Stimulated activated memory B cell treated with anti-CD40 and anti-IgM and Interleukin-4, amounts not matched to agents 10 μg/mL and 1 μg/mL and 100 μg/mL, for 72 hours (primary cell): ENCODE data around the gene TENM4.
A peak's percentile ranks its signal among the peaks of the same experiment; 100 is the strongest.

Experiments used
- ATAC-seq: fragments of 150-1000 bp; cut with Tn5 transposase; 2 replicates; pipeline ENCODE4 v1.10.0; 2021
- H3K27ac Mint-ChIP-seq: one replicate; pipeline ENCODE4 v1.8.0; 2022; ENCODE audit warnings: mild to moderate bottlenecking, mixed read lengths
- H3K27me3 Mint-ChIP-seq: one replicate; pipeline ENCODE4 v1.8.0; 2022; ENCODE audit warnings: mixed read lengths
- H3K36me3 Mint-ChIP-seq: one replicate; pipeline ENCODE4 v1.8.0; 2022; ENCODE audit warnings: mixed read lengths
- H3K4me1 Mint-ChIP-seq: one replicate; pipeline ENCODE4 v1.8.0; 2022; ENCODE audit warnings: mixed read lengths
- H3K4me3 Mint-ChIP-seq: one replicate; pipeline ENCODE4 v1.8.0; 2022; ENCODE audit warnings: mild to moderate bottlenecking, moderate library complexity, mixed read lengths
- H3K9me3 Mint-ChIP-seq: one replicate; pipeline ENCODE4 v1.8.0; 2022; ENCODE audit warnings: mixed read lengths

TENM4 gene

DNA sequence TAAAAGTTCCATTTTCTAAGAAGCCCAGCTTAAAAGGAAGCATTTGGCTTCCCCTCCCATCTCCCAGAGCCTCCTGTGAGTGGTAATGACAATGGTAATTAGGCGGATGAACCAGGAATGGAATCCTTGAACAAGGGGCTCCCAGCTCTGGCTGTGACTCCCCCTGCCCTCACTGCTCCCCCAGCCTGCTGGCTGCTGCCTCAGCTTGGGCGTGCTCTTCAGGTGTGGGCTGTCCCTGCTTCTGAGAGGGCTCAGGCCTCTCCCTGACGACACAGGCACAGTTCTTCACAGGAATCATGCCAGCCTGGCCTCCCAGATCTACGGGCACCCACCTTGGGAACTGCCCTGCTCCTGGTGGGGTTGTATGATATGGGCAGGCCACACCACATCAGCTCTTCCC lies 784.5 kb downstream of the TENM4 start:
- Mint-ChIP-seq H3K27ac (no peak overlapping the region), H3K36me3 (no peaks in the 10 kb centered on the region), H3K4me3 (no peak overlapping the region), H3K27me3 (peaks cover 2% of the 10 kb centered on the region), H3K9me3 (no peaks in the 10 kb centered on the region), H3K4me1 (no peaks in the 10 kb centered on the region)
- ATAC-seq: no peak

- no peak for ATAC-seq
- no peak overlapping the region for H3K4me3 Mint-ChIP-seq
- no peaks in the 10 kb centered on the region for H3K4me1 Mint-ChIP-seq
- no peaks in the 10 kb centered on the region for H3K36me3 Mint-ChIP-seq
- no peaks in the 10 kb centered on the region for H3K9me3 Mint-ChIP-seq
- H3K27me3 Mint-ChIP-seq: peaks cover 10% of the 10 kb centered on the region
- H3K27ac Mint-ChIP-seq: no peak overlapping the region
These were observed 785.3 kb downstream of the TENM4 start for GRCh38 chr11:78655561-78655960.

DNA sequence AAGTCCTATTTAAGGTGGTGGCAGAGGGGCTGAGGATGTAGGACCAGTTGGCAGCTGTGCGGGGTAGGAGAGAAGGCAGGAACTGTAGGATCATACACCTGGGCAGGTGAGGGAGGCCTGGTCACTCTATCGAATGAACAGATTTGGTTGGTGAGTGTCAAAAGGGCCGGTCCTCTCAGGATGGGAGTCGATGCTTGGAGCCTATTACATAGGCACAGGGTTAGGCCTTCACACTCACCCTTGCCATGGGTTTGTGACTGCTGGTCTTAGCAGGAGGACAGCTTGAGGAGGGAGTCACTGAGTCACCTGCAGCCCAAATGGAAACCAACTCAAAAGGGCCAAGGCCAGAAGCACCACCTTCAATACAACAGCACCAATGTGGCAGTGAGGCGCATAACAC lies 786.0 kb downstream of the TENM4 start:
- no peaks in the 10 kb centered on the region for H3K4me1 Mint-ChIP-seq
- ATAC-seq: no peak
- no peaks in the 10 kb centered on the region for H3K36me3 Mint-ChIP-seq
- no peaks in the 10 kb centered on the region for H3K9me3 Mint-ChIP-seq
- H3K4me3 Mint-ChIP-seq: no peak overlapping the region
- no peak overlapping the region for H3K27ac Mint-ChIP-seq
- peaks cover 12% of the 10 kb centered on the region for H3K27me3 Mint-ChIP-seq

DNA sequence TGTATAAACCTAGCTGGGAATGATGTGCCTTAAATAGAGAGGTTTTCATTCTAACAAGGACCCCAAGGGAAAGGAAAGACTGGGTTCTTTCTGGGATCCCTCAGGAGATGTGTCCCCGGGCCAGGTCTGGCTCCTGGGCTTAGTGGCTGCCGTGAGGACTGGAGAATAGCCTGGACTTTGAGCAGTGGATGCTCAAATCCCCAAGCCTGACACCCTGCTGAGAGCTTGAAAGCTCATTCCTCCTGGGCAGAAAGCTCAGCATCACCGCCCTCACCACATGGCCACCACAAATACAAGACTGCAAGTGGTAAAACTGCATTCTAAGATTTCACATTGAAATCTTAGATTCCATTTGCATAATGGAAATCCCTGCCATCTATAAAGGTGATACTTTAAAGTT lies 786.8 kb downstream of the TENM4 start:
- Mint-ChIP-seq H3K4me1 (no peaks in the 10 kb centered on the region), H3K27ac (no peak overlapping the region), H3K9me3 (no peaks in the 10 kb centered on the region), H3K36me3 (no peaks in the 10 kb centered on the region), H3K27me3 (peaks cover 12% of the 10 kb centered on the region), H3K4me3 (no peak overlapping the region)
- ATAC-seq: no peak

DNA sequence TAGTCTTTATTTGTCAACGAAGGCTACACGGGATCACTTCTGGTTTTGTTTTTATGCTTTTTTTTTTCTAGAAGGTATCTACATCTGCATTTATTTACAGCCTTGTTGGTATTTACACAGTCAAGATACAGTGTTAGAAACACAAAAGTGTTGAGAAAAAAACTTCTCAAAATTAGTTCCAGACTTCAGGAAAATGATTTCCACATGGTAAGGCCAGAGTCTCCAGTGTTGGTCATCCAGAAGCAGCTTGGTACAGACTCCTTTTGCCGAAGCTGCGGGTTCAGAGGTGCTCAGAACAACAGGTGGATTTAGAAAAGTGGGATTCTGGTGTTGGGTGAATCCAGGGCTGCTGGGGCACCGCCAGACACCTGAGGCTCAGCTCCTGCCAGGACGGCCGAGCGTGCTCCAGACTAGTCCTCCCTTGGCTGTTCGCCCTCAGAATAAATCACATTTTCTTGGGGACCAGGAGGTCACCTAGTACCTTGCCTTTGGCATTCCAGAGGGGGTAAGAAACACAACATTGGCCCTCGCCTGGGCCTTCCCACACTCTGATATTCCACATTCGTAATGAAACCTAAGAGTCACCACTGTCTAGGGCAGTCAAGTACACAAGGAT lies 787.4 kb downstream of the TENM4 start:
- H3K4me3 Mint-ChIP-seq: no peak overlapping the region
- no peak overlapping the region for H3K27ac Mint-ChIP-seq
- H3K36me3 Mint-ChIP-seq: no peaks in the 10 kb centered on the region
- no peak for ATAC-seq
- no peaks in the 10 kb centered on the region for H3K4me1 Mint-ChIP-seq
- peaks cover 12% of the 10 kb centered on the region for H3K27me3 Mint-ChIP-seq
- no peaks in the 10 kb centered on the region for H3K9me3 Mint-ChIP-seq

DNA sequence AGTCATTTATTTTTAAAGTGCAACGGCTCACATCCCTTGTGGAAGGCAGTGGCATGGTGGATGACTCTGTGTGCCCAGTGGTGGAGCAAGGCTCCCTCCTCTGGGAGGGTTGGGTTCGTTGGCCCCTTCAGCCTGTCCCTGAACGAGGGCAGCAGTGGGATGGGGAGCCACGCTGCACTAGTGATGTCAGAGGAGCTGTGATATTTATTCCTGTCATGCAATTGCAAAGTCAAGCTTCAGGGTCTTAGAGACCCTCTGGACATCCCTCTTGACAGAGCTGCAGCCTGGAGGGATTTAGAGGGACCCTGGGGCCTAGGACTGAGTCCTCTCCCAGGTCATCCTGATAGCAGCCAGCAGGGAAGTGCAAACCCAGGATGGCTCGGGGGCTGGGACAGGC lies 788.0 kb downstream of the TENM4 start:
- no peak overlapping the region for H3K4me3 Mint-ChIP-seq
- no peak overlapping the region for H3K27ac Mint-ChIP-seq
- ATAC-seq: no peak
- H3K9me3 Mint-ChIP-seq: no peaks in the 10 kb centered on the region
- peaks cover 12% of the 10 kb centered on the region for H3K27me3 Mint-ChIP-seq
- H3K36me3 Mint-ChIP-seq: no peaks in the 10 kb centered on the region
- no peaks in the 10 kb centered on the region for H3K4me1 Mint-ChIP-seq

DNA sequence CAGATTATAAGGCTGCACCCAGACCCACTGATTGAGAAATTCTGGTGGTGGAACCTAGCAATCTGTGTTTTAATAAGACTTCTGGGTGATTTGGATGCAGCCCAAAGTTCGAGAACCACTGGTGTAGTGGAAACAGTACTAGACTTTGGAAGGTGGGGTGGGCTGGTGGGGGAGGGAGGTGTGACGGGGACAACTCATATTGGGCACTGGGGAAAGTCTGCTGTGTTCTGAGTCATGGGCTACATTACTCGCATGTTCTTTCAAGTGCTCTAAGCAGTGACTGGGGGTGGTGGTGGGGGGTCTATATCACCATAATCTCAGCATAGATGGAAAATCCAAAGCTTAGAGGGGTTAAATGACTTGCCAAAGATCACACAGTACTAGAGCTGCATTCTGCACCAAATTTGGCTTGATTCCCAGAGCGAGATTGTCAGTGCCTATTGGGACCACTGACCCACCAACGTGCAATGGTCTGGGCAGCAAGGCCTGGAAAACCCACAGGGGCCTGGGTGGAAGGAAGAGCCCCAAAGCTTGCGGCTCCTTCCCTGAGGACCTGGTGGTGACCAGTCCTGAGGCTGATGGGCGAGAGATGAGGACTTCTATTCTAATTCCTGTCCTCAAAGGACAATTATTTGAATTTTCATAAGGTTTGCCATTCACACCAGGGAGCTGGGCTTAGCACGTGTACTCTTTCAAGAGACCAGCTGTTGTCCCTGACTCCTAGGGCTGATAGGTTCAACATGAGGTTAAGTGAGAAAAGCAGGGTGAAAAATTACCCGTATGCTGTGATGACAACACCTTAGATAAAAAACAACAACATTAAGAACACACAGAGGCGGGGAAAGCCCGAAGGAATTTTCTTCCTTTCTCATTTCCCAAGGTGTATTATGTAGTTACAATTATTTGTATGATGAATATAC lies 788.6 kb downstream of the TENM4 start:
- Mint-ChIP-seq H3K27me3 (peaks cover 12% of the 10 kb centered on the region), H3K36me3 (no peaks in the 10 kb centered on the region), H3K27ac (no peak overlapping the region), H3K4me1 (no peaks in the 10 kb centered on the region), H3K9me3 (no peaks in the 10 kb centered on the region), H3K4me3 (no peak overlapping the region)
- ATAC-seq: no peak

GRCh38 chr11:78651136-78651775 lies 789.6 kb downstream of the TENM4 start:
- Mint-ChIP-seq H3K27me3 (peaks cover 12% of the 10 kb centered on the region), H3K36me3 (no peaks in the 10 kb centered on the region), H3K9me3 (no peaks in the 10 kb centered on the region), H3K4me1 (no peaks in the 10 kb centered on the region), H3K27ac (no peak overlapping the region), H3K4me3 (no peak overlapping the region)
- no peak for ATAC-seq

DNA sequence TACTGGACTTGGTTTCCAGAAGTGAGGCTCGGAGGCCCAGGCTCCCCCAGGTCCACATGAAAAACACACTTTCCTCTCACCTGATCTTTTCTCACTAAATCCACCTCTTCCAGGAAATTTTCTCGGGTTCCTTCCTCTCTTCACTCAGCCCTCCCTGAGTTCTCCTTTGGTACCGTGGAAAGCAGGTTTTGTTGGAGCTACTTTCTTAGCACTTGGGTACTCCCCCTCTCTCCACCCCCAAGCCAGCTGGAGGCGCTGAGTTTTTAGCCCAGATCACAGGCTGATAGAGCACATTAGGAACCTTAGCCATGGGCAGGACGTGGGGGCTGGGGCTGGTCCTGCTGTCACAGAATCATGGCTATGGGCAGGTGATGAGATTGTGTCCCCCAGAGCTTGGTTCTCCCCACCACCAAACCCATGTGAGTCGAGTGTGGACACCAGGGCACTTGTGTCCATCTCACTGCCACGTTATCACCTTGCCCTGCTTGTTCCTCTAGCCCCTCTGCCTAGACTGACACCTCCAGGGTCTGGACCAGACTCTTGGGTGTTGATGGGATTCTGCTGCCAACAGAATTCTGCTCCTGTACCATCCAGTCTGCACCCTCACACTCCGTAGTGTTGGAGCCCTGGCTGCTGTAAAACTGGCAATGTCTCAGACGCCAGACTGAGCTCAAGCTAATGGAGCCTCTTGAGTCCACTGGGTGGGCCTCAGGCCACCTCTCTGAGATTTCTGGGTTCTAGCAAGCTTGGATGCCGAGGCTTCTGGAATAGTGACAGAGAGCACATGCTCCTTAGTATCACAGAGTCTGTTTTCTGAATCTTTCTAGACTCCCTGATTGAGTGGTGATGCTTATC lies 791.2 kb downstream of the TENM4 start:
- Mint-ChIP-seq H3K4me3 (no peak overlapping the region), H3K27ac (no peak overlapping the region), H3K4me1 (no peaks in the 10 kb centered on the region), H3K27me3 (peaks cover 12% of the 10 kb centered on the region), H3K36me3 (no peaks in the 10 kb centered on the region), H3K9me3 (no peaks in the 10 kb centered on the region)
- no peak for ATAC-seq

- Mint-ChIP-seq H3K36me3 (no peaks in the 10 kb centered on the region), H3K4me1 (no peaks in the 10 kb centered on the region), H3K27me3 (peaks cover 12% of the 10 kb centered on the region), H3K27ac (no peak overlapping the region), H3K9me3 (no peaks in the 10 kb centered on the region), H3K4me3 (no peak overlapping the region)
- ATAC-seq: no peak
These were observed 792.6 kb downstream of the TENM4 start for GRCh38 chr11:78647986-78648875.

GRCh38 chr11:78647266-78647915 lies 793.4 kb downstream of the TENM4 start:
- Mint-ChIP-seq H3K4me1 (no peaks in the 10 kb centered on the region), H3K36me3 (no peaks in the 10 kb centered on the region), H3K9me3 (no peaks in the 10 kb centered on the region), H3K4me3 (no peak overlapping the region), H3K27me3 (peaks cover 12% of the 10 kb centered on the region), H3K27ac (no peak overlapping the region)
- ATAC-seq: no peak

DNA sequence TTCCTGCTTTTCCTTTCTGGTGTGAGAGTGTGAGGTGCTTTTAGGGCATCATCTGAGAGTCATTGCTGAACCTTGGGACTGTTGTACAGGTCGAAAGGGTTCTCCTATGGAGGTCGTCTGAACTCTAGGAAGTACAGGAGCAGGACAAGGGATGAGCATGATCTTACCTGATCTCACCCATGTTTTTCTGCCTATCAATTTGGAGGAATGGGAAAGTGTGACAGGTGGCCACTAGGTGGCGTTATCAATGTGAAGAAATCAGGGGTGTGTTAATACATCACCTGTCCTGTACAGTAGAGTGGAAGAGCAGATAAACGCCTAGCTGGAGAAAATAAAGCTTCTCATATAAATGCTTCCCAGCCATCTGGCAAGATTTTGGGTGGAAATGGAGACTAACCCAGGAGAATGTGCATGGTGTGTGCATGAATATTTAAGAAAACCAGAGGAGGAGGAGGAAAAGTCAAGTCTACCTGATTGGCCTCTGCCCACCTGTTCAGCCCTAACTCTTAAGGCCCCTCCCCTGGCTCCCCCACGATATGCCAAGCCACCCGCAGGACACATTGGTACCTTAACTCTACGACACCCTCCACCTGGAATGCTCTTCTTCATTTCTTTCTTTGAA lies 794.2 kb downstream of the TENM4 start:
- H3K4me3 Mint-ChIP-seq: no peak overlapping the region
- H3K9me3 Mint-ChIP-seq: no peaks in the 10 kb centered on the region
- peaks cover 12% of the 10 kb centered on the region for H3K27me3 Mint-ChIP-seq
- no peaks in the 10 kb centered on the region for H3K4me1 Mint-ChIP-seq
- H3K36me3 Mint-ChIP-seq: no peaks in the 10 kb centered on the region
- H3K27ac Mint-ChIP-seq: no peak overlapping the region
- peak; percentile 51 for ATAC-seq

DNA sequence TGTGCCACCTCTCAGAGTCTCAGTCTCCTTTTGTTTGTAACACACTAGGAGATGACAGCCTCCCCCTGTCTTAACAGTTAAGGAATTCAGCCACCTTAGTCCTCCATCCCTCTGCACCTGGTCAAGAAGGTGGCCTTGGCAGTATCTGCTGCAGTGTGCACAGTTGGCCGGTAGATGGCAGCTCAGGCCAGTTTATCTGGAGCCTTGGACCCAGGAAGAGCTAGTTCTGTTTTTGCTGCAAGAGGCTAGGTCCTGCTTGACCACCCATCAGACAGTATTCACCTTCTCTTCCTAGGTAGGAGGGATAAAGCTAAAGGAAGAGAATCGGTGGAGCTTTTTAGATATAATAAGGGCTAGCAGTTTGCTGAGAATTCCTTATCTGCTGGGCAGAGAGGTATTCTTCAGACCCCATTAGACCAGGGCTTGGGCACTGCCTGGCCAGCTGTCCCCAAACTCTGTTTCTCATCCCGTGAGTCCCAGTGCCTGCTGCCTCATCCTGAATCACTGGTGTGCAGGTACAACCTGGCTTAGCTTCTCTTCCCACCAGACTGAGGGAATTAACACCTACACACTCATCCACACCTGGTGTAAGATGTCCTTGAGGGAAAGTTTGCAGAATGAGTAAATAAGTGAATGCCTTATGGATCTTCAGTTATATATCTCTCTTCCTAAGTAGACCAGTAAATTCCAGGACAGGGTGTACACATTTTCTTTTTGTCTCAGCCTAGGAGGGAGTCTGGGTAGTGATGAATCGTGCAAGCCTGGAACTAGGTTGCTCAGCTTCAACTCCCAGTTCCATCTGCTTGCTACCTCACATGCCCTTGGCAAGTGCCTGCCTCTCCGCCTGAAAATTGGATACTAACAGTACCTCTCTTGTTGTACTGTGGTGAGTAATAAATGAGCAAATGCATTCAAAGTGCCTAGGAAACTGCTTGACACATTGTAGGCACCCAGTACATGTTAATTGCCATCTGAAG lies 795.3 kb downstream of the TENM4 start:
- Mint-ChIP-seq H3K36me3 (no peaks in the 10 kb centered on the region), H3K4me3 (no peak overlapping the region), H3K27ac (no peak overlapping the region), H3K27me3 (peaks cover 2% of the 10 kb centered on the region), H3K4me1 (no peaks in the 10 kb centered on the region), H3K9me3 (no peaks in the 10 kb centered on the region)
- peak; percentile 76 for ATAC-seq
